Activated T-helper 1 cell treated with anti-CD3 and anti-CD28 coated beads, Interleukin-2, amount 50 U/mL, for 16 hours (primary cell): ENCODE measurements around the gene SHCBP1L.

Experiments used
- DNase-seq, 2 donors: peaks; one replicate each; pipeline ENCODE4 v3.0.0-alpha.2; 2020; ENCODE audit warnings: low read depth in 1 of 2, low spot score in 1 of 2

Gene SHCBP1L

DNA sequence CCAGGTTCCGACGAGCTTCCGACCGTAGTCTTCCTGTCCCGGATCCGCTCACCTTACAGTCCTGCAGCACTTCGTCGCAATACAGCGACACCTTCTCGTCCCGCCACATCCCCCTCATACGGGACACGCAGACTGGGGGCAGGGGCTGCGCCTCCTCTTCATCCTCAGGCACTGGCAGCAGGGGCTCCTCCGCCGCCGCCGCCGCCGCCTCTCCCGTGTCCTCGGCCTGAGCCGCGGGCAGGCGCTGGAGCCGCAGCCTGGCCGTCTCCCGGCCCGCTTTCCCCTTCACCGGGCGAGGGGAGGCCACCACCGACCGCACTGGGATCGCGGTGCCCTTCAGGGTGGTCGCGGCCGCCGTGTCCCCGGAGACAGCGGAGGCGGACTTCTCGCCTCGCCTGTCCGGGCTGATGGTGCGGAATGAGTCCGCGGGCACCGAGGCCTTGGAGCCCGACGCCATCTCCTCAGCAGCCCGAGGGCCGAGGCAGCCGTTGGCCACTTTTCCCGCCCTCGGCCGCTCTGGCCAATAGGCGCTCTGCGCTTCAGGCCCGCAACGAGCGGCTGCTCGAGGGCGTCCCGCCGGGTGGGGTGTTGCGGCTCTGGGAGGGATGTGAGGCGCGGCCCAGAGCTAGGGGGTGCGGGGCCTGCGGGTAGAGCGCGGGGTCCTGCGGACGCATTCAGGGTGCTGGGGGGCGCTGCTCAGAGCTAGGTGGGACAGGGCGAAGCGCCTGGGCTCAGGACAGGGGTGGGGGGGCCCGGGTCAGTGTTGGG is at the start of gene SHCBP1L:
Gene SHCBP1L, minus strand, starts transcription at position 490 of the 768 bp plus-strand sequence. Its CDS starts 33 bp downstream, at position 457.
- DNase-seq = no peak

GRCh38 chr1:183002267-183002666 is 49.3 kb upstream of the SHCBP1L start:
- no peak for DNase-seq

DNA sequence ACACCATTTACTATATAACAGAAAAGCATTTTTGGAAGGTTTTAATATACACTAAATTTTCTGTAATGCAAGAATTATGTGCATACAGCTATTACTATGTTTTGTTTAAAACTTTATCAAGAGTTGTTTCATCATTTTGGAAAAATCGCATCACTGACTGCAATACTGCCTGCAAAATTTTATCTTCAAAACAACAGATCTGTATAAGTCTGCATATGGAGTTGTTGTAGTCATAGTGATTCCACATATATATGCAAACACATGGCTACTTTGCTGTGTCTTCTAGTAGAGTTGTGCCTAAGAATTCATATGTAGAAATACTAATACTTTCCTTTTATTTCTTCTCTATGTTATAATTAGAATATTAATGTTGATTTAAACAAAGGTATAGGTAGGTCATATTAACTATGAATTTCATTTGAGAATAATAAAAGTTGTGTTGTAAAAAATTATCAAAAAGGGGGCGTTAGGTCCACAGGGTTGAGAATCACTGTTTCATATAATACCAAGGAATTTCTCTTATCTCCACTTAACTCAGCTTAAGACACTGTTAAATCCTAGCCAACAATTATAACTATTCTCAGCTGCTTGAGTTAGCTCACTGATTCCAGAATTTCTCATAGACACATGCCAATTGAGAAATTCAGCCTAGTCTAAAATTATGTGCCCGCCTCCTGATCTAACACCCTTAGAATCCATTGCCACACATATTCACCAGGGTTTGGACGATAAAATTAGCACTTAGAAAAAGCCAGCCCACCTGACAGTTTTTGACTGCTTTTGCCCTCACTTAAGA is 47.4 kb upstream of the SHCBP1L start:
- DNase-seq = no peak

DNA sequence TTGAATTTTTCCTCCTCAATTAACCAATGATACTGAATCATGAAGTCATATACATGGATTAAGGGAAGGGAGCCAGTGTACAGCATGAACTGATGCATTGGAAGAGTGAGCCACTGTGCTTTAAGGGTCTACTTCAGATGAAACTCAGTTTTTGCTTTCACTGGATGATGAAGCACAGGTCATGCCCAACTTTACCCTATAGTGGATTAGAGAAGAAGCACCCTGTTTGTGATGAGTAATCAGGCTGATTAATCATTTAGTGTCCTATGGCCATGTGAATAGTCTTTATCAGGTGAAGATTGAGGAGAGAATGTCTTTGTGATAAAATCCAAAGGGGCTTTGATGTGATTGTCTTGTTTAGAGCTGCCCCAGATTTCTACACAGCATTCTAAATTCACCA is 45.5 kb upstream of the SHCBP1L start:
- no peak for DNase-seq

- DNase-seq = no peak
Observed at GRCh38 chr1:182996816-182997215, 43.9 kb upstream of the SHCBP1L start.

DNA sequence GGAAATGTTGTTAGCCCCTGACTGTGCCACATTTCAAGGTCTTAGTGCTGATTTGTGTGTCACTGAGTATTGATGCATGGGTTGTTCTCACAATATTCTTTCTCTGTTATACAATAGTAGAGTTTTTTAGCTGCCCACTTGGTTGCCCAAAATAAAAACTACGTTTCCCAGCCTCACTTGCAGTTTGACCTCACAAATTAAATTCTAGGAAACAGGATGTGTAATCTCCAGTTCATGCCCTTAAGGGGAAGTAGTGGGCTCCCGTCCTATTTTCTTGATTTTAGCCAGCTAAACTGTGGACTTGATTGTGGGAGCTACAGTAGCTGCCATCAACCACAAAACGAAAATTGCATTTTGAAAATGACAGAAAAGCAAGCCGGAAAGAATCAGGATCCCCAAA is 42.9 kb upstream of the SHCBP1L start:
- no peak for DNase-seq

GRCh38 chr1:182993746-182994145 is 40.8 kb upstream of the SHCBP1L start:
- DNase-seq = no peak

DNA sequence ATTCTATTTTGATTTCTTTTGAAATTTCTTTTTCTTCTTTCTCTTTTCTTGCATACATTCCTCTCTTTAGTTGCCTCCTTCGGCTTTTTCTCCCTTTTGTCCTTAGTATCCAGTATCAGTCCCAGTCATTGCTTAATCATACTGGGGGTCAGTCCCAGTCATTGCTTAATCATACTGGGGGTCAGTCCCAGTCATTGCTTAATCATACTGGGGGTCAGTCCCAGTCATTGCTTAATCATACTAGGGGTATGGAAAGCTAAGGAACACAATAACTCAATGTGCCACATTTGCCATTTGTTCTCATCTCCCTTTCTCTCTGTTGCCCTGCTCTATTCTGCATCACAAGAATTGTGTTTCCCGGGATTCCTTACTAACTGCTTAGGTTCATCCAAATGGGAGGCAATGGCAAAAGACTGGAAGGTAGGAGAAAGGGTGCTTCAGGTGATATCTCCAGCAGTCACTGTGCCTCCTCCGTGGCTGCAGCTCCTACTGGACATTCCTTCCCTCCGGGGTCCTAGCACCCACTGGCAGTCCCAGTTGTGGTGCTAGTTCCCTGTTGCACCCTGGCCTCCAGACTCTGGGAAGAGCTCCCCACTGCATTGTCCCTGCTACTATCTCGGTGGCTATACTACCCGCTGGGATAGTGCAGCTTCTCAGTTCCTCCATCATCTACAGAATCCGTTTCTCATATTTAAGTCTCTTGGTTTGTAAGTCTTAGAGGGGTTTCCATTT is 37.6 kb upstream of the SHCBP1L start:
- no peak for DNase-seq

GRCh38 chr1:182985876-182986275 is 32.9 kb upstream of the SHCBP1L start:
- no peak for DNase-seq

GRCh38 chr1:182984621-182985020 is 31.7 kb upstream of the SHCBP1L start:
- no peak for DNase-seq

- DNase-seq = no peak
Observed at GRCh38 chr1:182984138-182984537, 31.2 kb upstream of the SHCBP1L start.

DNA sequence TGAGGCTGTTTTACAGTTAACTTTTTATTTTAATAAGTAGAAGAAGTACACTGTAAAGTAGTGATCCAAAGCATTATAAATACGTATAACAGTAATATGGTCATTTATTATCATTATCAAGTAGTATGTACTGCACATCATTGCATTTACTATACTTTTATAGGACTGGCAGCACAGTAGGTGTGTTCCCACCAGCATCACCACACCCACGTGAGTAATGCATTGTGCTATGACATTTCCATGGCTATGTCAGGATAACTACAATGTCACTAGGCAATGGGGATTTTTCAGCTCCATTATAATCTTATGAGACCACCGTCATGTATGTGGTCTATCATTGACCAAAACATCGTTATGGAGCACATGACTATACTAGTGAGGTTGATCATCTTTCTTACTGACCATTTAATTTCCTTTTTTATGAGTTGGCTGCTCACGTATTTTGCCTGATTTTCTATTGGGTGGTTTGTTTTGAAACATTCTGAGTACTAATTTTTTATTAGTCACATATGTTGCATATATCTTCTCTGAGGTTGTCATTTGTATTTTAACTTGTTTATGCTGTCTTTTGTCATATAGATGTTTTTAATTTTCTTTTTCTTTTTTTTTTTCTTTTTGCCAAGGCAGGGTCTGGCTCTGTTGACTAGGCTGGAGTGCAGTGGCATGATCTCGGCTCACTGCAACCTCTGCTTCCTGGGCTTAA is 25.3 kb upstream of the SHCBP1L start:
- DNase-seq = no peak

DNA sequence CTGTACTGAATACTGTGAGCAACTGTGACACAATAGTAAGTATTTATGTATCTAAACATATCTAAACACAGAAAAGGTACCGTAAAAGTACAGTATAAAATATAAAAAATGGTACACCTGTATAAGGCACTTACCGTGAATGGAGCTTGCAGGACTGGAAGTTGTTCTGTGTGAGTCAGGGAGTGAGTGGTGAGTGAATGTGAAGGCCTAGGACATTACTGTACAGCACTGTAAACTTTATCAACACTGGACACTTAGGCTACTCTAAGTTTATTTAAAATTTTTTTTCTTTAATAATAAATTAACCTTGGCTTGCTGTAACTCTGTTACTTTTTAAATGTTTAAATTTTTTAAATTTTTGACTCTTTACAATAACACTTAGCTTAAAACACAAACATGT is 24.5 kb upstream of the SHCBP1L start:
- DNase-seq = no peak

GRCh38 chr1:182974506-182975191 is 21.7 kb upstream of the SHCBP1L start:
- no peak for DNase-seq

GRCh38 chr1:182972829-182973228 is 19.9 kb upstream of the SHCBP1L start:
- no peak for DNase-seq

GRCh38 chr1:182972231-182972630 is 19.3 kb upstream of the SHCBP1L start:
- no peak for DNase-seq

DNA sequence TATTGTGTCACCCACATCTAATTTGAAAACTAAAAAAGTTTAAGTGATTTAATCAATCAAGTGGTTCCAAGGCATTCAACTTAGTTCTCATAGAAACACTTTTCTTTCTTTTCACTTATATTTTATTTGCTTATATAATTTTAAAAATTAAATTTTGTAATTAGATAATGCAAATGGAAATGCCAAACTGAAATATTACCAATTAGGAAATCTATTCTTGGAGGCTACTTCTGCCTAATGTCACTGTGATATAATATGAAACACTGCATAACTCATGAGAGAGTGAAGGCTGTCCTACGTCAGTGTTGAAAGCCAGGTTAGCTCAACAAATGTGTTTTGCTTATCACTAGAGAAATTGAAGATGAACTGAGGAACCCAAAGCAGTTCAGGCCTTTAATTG is 18.3 kb upstream of the SHCBP1L start:
- DNase-seq = no peak

DNA sequence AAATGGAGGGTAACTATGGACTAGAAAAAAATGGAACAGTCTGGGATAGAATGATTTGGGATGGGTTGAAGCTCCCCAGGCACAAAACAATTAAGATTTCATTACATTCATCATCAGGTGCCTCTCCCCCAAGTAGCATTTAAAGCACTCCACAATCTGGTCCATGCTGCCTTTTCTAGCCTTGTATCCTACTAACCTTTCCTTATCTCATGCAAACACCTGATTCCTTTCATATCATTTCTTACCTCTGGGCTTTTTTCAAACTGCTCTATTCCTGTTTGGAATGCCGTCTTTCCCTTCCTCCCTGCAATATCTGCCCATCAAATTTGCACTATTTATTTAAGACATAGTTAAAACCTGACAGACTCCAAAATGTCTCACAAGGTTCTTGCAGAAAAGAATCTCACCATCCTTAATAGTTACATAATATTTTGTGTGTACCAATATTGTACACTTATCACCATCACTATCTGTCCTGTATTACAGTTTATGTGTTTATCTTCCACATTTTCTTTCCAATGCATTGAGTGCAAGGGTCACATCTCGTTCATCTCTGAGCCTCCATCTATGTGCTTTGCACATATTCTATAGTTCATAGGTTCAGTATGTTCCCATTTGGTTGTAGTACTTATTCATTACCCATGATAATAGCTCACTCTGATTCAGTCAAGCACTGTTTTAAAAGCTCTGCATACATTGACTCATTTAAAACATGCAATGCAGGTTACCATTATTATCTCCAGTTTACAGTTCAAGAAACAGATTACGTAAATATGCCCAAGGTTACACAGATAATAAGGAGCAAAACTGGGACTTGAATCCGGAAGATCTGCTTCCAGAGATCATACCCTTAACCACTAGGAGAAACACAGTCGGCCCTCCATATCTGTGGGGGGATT is 16.1 kb upstream of the SHCBP1L start:
- DNase-seq = no peak

DNA sequence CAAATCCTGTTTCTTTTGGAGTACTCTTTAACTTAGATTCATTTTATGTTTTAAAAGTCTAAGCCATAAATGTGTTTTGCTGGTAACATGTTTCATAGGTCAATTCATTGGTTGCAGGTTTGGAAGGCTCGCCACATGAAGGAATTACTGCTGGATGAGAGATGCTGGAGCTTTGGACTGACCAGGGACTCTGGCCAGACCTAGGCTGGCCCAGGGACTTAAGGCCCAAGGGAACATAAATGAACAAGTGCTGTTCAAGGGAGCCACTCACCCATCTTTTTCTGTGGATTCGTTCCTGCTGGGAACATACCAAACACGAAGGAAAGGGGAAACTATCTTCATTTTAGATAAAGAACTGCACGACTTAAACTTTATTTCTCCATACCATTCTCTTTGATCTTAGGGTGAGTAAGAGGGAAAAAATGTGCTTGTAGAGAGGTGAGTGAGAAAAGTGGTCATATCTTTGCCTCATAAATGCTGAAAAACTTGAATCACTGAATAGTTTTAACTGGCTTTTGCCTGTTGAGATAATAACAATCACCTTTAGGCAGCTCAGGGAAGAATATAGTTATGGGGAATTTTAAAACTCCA is 15.3 kb upstream of the SHCBP1L start:
- no peak for DNase-seq
